RCC 7860 (cell line): ENCODE data around the gene TNFRSF18.

Source experiments
- DNase-seq: peaks from one replicate; pipeline ENCODE4 v3.0.0-alpha.2; 2015; ENCODE audit warnings: low spot score
- FAIRE-seq: peaks from 2 replicates; lab custom pipeline; 2012; peaks lifted over from hg19 to GRCh38; lab: Jason Lieb, UNC

The TNFRSF18 gene

GRCh38 chr1:1240822-1241587 is 34.6 kb upstream of the TNFRSF18 start:
- FAIRE-seq: no peak
- no peak for DNase-seq

- FAIRE-seq (no peak), DNase-seq (no peak)
These were observed 33.9 kb upstream of the TNFRSF18 start for GRCh38 chr1:1240348-1240732.

GRCh38 chr1:1239614-1240347 is 33.4 kb upstream of the TNFRSF18 start:
- DNase-seq: no peak

GRCh38 chr1:1239227-1239613 is 32.8 kb upstream of the TNFRSF18 start:
- FAIRE-seq (no peak), DNase-seq (no peak)

More at GRCh38 chr1:1239614-1240347, 33.4 kb upstream of the TNFRSF18 start:
- FAIRE-seq: no peak

- FAIRE-seq (no peak), DNase-seq (no peak)
These were observed 32.3 kb upstream of the TNFRSF18 start for GRCh38 chr1:1238702-1239178.

GRCh38 chr1:1237874-1238701 is 31.7 kb upstream of the TNFRSF18 start:
- FAIRE-seq: no peak
- no peak for DNase-seq

GRCh38 chr1:1236945-1237873 is 30.8 kb upstream of the TNFRSF18 start:
- FAIRE-seq (no peak), DNase-seq (no peak)

GRCh38 chr1:1236176-1236763 is 29.9 kb upstream of the TNFRSF18 start:
- DNase-seq (no peak), FAIRE-seq (no peak)

- no peak for DNase-seq
- no peak for FAIRE-seq
These were observed 28.8 kb upstream of the TNFRSF18 start for GRCh38 chr1:1235016-1235744.

GRCh38 chr1:1234180-1234808 is 27.9 kb upstream of the TNFRSF18 start:
- no peak for FAIRE-seq
- DNase-seq: no peak

- DNase-seq (no peak), FAIRE-seq (no peak)
These were observed 27.1 kb upstream of the TNFRSF18 start for GRCh38 chr1:1233567-1233892.

GRCh38 chr1:1232796-1233566 is 26.6 kb upstream of the TNFRSF18 start:
- FAIRE-seq (no peak), DNase-seq (no peak)

- DNase-seq: no peak
- no peak for FAIRE-seq
These were observed 25.9 kb upstream of the TNFRSF18 start, which contains the start of gene B3GALT6 for GRCh38 chr1:1232208-1232795. Gene B3GALT6 (plus strand): TSS chr1:1232237. CDS start chr1:1232279, 42 bp downstream.

- peak; percentile 89 for DNase-seq
- no peak for FAIRE-seq
These were observed 25.2 kb upstream of the TNFRSF18 start, which contains the start of gene SDF4 for GRCh38 chr1:1231400-1232207. Gene SDF4 (minus strand): TSS chr1:1232001. CDS start chr1:1228772, 3,229 bp downstream.

GRCh38 chr1:1230656-1231399 is 24.4 kb upstream of the TNFRSF18 start:
- FAIRE-seq (peak; percentile 70), DNase-seq (peak; percentile 71)

- DNase-seq (no peak), FAIRE-seq (no peak)
These were observed 23.4 kb upstream of the TNFRSF18 start for GRCh38 chr1:1229770-1230169.
